GM21717 (cell line): Measurements from ENCODE around the gene RSAD2.
A peak's percentile ranks its signal among the peaks of the same experiment; 100 is the strongest.
"Not testable (repeated sequence)": the region's sequence is repeated elsewhere in the genome, so short reads cannot be mapped to it uniquely, and the experiment has no call there.

Source experiments
- ATAC-seq: cut with Tn5 transposase; IDR thresholded peaks from one replicate; pipeline ENCODE4 v1.9.1; 2021; ENCODE audit warnings: mild to moderate bottlenecking, moderate library complexity; ENCODE audit not compliant: unreplicated experiment

Gene RSAD2

DNA sequence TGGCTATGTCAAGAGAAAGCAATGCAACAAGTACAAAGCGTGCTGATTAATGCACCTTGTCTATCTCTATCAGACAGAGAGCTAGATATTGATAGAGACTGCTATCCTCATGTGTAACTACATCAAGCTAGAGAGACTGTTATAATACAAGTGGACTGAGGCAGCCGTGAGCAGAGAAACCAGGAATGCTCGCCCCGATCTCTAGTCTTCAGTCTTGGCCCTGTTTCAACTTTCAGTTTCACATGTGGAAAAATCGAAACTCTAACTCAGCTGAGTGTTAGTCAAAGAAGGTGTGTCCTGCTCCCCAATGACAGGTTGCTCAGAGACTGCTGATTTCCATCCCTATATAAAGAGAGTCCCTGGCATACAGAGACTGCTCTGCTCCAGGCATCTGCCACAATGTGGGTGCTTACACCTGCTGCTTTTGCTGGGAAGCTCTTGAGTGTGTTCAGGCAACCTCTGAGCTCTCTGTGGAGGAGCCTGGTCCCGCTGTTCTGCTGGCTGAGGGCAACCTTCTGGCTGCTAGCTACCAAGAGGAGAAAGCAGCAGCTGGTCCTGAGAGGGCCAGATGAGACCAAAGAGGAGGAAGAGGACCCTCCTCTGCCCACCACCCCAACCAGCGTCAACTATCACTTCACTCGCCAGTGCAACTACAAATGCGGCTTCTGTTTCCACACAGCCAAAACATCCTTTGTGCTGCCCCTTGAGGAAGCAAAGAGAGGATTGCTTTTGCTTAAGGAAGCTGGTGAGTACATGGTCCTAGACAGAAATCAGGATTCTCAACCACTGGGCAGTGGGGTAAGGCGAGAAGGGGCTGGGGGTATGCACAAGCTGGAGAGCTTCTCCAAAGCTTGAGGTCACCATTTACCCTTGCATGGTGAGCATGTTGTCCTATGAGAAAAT is at the start of gene RSAD2:
RSAD2 (plus strand) TSS at position 376 of the 903 bp plus-strand sequence; CDS start at position 400, 24 bp downstream.
- peak; percentile 88 for ATAC-seq

DNA sequence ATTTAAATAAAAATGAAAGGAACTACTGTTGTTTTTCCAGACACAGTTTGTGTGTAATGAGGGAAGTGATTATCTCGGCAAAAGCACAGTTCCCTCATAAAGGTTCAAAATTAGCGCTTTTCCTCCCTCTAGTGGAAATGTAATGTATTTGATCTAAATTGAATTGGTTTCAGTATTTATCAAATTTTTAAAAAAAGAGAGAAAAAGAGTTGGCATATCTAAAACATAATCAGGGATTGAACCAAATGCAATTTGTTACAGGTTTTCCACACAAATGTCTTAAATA is 49.3 kb upstream of the RSAD2 start:
- no peak for ATAC-seq

GRCh38 chr2:6831229-6831628 is 46.3 kb upstream of the RSAD2 start:
- no peak for ATAC-seq

DNA sequence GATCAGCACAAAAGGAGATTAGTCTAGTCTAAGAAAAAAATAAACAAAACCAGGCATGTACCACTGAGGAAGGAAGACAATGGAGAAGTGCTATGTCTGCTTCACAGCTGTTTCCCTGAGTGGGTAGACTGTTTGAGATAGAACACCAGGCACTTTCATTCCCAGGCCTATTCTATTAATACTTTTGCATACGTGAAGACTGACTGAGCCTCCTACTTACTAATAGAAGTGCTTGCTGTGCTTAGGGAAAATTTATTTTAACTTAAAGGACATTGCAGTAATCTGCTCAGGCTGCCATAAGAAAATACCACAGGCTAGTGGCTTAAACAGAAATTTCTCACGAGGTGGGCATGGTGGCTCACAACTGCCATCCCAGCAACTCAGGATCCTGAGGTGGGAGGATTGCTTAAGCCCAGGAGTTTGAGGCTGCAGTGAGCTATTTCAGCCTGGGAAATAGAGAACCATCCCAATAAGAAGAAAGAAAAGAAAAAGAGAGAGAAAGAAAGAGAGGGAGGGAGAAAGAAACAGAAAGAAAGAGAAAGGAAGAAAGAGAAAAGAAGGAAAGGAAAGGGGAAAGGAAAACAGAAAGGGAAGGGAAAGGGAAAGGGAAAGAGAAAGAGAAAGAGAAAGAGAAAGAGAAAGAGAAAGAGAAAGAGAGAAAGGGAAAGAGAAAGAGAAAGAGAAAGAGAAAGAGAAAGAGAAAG is 44.8 kb upstream of the RSAD2 start:
- ATAC-seq, result no peak

- no peak for ATAC-seq
Measured at GRCh38 chr2:6833300-6833604, 44.3 kb upstream of the RSAD2 start.

- ATAC-seq, result no peak
Measured at GRCh38 chr2:6834163-6834562, 43.4 kb upstream of the RSAD2 start.

DNA sequence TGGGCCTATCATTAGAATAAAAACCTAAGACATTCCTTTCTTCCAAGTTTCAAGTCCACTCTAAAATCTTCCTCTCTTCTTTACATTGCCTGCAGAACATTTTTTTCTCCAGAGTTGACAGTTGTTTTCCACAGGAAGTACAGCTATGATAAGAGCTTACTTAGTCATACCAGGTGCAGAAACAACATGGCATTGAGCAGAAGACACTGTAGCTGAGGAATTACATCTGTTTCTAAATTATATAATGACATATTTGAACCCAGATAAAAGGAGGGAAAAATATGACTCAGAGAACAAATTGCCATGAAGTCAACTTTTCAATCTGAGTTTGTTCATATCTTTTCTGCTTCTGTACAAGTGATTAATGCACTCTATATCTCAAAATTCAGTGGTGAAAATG is 42.1 kb upstream of the RSAD2 start:
- no peak for ATAC-seq

DNA sequence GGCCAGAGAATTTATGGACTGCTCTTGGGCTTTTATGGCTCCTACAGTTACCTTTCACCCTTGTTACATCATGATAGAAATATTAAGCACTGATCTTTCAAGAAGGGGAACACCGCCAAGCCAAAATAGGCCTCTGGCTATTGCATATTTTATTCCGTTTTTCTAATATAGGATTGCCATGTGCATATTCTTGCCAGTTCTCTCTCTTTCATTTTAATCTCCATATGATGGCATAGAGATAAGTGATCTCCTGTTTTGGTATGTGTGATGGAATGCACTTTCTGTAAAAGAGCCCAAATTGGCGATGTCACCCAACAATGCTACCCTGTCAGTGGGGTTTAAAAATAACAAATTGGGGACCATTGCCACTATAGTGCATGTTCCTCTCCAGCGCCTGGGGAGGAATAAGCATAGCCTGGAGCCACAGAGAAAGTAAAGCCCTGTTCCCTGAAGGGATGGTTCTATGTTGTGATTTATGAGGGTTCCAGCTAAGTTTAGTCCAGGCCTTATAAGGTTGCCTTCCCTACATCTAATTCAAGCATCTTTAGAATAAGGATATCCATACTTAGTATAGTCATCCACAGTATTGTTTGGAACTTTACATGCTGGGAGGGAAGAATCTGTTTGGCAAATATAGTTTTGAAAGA is 38.8 kb upstream of the RSAD2 start:
- ATAC-seq, result no peak

DNA sequence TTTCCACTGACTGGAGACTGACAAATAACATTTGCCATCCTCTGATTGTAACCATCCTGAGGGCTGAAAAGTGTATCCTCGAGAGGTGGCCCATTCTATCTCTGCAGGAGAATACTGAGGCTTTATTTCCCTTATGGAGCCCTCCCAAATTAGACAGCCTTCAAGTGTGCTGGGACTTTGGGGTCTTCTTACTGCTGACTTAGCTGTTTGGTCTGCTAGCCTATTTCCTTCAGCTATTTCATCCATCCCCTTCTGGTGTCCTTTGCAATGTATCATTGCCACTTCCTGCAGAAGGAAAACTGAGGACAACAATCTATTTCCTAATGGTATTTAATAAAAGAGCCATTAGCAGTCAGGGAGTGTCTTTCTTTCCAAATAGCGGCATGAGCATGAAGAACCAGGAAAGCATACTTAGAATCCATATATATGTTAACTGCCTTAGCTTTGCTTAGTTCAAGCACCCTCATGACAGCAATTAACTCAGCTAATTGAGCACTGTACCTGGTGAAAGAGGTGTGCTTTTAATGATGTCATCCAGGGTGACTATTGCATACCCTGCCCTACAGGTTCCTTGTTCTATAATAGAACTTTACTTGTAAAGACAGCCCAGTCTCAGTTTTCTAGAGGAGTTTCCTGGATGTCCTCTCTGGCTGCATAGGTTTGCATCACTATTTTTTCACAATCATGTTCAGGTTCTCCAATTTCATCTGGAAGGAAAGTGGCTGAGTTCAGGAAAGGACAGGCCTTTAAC is 35.9 kb upstream of the RSAD2 start:
- no peak for ATAC-seq

- ATAC-seq, result no peak
Measured at GRCh38 chr2:6845312-6845711, 32.3 kb upstream of the RSAD2 start.

DNA sequence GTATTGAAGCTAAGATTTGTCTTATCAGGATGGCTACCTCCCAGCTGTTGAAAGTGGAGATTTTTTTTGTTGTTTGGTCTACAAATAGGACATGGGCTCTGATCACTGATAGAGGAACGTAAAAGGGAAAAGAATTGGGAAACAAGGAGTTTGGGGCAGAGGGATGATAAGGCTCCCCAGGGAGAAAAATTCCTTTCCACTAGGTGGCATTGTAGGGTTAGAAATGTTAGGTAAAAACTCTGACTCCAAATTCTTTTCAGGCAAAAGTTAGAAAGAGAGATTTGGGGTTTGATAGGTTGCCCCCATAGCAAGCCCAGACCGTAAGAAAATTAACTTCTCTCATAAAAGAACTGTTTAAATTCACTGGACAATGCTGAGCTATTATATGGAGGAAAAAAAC is 31.7 kb upstream of the RSAD2 start:
- ATAC-seq, result no peak

DNA sequence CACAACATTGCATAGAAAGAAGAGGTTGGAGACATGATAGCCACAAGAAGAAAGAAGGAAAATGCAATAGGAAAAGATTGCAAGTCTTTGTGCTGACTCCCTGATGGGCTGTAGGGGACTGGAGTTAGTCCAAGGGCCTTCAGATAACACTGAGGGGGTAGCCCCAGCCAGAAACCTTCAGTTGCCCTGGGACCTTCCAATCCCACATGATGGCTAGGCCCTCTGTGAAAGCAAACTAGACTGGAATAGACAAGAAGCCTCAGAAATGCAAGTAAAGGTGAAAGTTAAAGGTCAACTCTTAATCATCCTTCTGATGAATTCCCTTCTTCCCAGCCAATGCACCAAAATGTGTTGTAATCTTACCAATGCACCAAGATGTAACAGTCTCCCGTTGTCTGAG is 31.0 kb upstream of the RSAD2 start:
- no peak for ATAC-seq

DNA sequence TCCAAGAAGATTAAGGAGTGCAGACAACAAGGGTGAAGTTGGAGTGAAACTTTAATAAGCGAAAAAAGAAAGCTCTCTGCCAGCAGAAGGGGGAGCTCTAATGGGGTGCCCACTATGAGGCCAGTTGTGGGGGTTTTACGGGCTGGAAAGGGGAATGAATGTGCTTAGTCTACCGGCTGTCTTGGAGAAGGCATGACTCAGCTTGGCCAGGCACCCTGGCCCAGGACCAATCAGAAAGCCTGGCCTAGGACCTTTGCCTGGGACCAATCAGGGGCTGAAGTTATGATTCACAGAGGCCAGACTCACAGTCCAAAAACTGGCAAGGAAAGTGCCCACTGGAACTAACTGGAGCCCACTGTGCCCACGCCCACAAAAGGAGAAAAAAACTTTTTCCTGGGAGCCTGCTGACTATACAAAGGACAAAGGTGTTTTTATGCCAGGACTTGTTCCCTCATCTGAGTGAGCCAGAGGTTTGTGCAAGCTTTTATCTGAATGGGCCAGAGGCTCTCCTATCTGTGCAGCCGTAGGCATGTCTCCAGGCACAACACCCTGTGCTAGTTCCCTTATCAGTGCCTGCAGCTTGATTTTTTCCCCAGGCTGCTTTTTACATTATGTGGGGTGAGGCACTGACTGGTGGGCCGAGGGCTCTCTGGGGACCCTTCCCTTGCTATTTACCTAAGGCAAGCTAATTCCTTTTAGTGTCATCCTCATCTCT is 30.5 kb upstream of the RSAD2 start:
- ATAC-seq, result no peak

DNA sequence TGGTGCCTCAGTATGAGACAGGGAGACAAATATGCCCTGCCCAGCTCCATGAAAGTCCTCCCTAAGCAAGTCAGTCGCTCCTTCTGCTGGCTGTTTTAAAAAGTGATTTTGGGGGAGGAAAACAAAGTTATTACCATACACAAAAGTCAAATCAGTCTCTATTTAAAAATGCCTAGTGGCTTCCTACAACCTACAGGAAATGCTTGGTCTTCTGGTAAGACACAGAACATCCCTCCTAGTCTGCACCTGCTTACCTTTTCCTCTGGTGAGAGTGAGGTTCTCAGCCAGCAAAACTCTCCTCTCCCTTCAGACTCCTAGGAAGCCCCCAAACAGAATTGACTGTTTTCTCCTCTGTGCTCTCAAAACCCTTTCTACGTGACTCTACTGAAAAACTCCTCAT is 25.4 kb upstream of the RSAD2 start:
- ATAC-seq, result no peak

GRCh38 chr2:6854416-6854815 is 23.2 kb upstream of the RSAD2 start:
- ATAC-seq, result no peak

- no peak for ATAC-seq
Measured at GRCh38 chr2:6855860-6856547, 21.6 kb upstream of the RSAD2 start.

DNA sequence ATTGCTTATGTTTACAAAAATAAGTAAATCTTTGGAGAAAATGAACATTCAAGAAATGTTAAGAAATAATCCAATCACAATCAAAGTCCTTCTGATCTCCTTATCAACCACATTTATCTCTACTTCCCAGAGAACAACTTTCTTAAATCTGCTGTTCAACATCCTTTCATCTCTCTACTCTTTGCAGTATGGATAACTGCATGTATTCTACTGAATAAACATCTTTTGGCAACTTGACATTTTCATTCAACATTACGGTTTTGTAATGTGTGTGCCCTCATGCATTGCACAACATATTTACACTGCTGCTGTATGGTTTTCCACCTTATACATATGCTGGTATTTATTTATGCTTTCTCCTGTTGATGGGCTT is 21.0 kb upstream of the RSAD2 start:
- ATAC-seq, result no peak

- ATAC-seq, result not testable (repeated sequence)
Measured at GRCh38 chr2:6858466-6859027, 19.0 kb upstream of the RSAD2 start.

DNA sequence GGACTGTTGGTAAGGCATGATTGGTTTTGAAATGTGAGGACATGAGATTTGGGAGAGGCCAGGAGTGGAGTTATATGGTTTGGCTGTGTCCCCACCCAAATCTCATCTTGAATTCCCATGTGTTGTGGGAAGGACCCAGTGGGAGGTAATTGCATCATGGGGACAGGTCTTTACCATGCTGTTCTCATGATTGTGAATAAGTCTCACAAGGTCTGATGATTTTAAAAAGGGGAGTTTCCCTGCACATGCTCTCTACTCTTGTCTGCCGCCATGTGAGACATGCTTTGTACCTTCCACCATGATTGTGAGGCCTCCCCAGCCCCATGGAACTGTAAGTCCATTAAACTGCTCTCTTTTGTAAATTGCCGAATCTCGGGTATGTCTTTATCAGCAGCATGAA is 17.3 kb upstream of the RSAD2 start:
- no peak for ATAC-seq

GRCh38 chr2:6863792-6864191 is 13.8 kb upstream of the RSAD2 start:
- no peak for ATAC-seq
